SH-SY5Y (cell line): ENCODE results near the gene ARL6IP4.

Source experiments
- GATA2 ChIP-seq: IDR thresholded peaks from 2 replicates; pipeline ENCODE4 v1.6.1; 2011; ENCODE audit warnings: mild to moderate bottlenecking, low read depth, low read length
- GATA3 ChIP-seq: IDR thresholded peaks from 2 replicates; pipeline ENCODE4 v1.6.1; 2011; ENCODE audit warnings: low read depth, mild to moderate bottlenecking, low read length, moderate library complexity

DNA sequence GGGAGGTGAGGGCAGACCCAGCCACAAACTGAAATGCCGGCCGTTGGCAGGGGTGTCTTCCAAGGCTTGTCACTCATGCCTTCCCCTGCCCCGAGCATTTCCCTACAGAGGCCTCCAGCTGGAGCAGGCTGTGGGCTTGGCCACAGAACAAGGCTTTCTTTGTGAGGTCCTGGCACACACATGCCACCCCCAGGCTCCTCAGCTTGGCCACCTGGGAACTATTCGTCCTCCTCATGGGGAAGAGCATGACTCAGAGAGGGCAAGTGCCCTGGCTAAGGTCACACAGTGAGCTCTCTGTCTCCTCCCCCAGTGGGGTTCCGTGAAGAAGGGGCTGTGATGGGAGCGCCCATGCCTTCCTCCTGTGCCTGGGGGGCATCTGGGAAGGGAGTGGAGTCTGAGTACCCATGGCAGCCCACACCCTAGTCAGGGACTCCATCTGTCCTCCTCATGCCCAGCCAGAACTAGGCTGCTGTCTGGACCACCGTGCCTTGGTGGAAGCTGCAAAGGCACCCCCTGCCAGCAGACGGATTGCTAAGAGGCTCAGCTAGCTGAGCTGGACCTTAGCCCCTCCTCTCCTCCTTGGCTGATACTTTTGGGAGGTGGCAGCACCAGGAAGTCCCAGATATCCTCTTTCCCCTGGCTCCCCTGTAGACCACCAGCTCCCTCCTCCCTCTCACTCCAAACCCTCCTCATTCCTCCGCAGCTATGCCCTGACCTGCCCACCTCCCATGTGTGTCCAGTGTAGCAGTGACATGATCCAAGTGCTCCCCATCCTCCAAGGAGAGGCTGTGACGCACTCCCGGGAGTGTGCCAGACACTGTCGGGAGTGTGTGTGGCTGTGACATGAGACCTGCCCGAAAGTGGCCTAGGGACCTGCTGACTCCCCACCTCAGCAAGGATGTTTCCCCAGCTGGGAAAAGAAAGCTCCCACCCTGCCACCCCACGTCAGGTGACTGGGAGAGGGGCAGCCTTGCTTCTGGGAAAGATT is 35.6 kb upstream of the ARL6IP4 start:
- no peak for TF ChIP-seq GATA2
- TF ChIP-seq GATA3 = no peak
